ENCODE measurements around the gene TLR1.

TLR1 gene

DNA sequence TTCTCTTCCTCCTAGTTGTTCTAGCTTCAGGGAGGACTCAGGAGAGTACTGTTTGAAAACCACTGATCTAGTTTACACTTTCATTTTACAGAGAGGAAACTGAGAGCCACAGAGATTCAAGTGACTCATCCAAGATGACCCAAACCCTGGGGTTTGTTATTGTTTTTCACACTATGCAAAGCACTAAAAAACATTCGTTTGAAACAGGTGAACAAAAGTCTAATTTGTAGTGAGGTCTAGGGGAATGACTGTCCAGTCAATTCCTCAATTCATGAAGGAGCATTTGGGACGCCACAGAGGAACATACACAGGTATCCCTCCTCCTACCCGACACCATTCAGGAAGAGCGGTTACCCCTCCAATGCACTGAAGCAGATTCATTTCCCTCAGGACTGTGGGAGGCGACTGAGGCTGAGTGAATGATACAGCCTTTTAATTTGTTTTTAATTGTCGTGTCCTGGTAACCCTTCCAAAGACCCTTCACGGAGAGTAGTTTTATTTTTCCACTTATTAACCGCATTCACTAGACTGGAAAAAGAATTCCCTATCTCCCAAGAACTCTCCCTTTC lies 52.1 kb downstream of the TLR1 start:
- no peaks in the 10 kb centered on the region for H3K79me2 ChIP-seq (ENCODE audit: low read length)
- no peaks in the 10 kb centered on the region for H3K9me3 ChIP-seq (replicated peaks; ENCODE audit: insufficient read depth, low read length)
- H3K4me3 ChIP-seq (ENCODE audit: low read length): peak overlapping the region; percentile 28; the same call in 1 of the 2 replicates
- H3K36me3 ChIP-seq (replicated peaks; ENCODE audit: insufficient read depth, low read length): no peaks in the 10 kb centered on the region
- peak overlapping the region; percentile 6; the same call in 1 of the 2 replicates for H2AFZ ChIP-seq (ENCODE audit: low read length)
- peak overlapping the region; percentile 54; the same call in 1 of the 2 replicates for H3K27ac ChIP-seq (ENCODE audit: low read length)
- peak overlapping the region; percentile 4; the same call in 1 of the 2 replicates for H3K9ac ChIP-seq (ENCODE audit: low read length)
- H3F3A ChIP-seq (ENCODE audit: insufficient read depth, low read length): peaks cover 17% of the 10 kb centered on the region
- DNase-seq: peak; percentile 78
- H4K20me1 ChIP-seq (ENCODE audit: insufficient read depth, low read length): no peaks in the 10 kb centered on the region
- H3K4me2 ChIP-seq (ENCODE audit: low read depth, low read length): peak overlapping the region; percentile 67
- TF ChIP-seq, protein P1, sequence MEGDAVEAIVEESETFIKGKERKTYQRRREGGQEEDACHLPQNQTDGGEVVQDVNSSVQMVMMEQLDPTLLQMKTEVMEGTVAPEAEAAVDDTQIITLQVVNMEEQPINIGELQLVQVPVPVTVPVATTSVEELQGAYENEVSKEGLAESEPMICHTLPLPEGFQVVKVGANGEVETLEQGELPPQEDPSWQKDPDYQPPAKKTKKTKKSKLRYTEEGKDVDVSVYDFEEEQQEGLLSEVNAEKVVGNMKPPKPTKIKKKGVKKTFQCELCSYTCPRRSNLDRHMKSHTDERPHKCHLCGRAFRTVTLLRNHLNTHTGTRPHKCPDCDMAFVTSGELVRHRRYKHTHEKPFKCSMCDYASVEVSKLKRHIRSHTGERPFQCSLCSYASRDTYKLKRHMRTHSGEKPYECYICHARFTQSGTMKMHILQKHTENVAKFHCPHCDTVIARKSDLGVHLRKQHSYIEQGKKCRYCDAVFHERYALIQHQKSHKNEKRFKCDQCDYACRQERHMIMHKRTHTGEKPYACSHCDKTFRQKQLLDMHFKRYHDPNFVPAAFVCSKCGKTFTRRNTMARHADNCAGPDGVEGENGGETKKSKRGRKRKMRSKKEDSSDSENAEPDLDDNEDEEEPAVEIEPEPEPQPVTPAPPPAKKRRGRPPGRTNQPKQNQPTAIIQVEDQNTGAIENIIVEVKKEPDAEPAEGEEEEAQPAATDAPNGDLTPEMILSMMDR (IDR thresholded peaks at IDR 0.05; ENCODE audit: low read length): no peak
- no peak for TF ChIP-seq EZH2phosphoT487 (IDR thresholded peaks at IDR 0.05; ENCODE audit: low read length)
- no peak for TF ChIP-seq EZH2 (optimal IDR thresholded peaks at IDR 0.05; ENCODE audit: low read depth, low read length)
- H3K9me2 ChIP-seq (replicated peaks; ENCODE audit: insufficient read depth, low read length): no peaks in the 10 kb centered on the region
- H3K27me3 ChIP-seq (replicated peaks; ENCODE audit: insufficient read depth, low read length): no peaks in the 10 kb centered on the region
- peaks cover 15% of the 10 kb centered on the region for H3K4me1 ChIP-seq (ENCODE audit: low read length)

DNA sequence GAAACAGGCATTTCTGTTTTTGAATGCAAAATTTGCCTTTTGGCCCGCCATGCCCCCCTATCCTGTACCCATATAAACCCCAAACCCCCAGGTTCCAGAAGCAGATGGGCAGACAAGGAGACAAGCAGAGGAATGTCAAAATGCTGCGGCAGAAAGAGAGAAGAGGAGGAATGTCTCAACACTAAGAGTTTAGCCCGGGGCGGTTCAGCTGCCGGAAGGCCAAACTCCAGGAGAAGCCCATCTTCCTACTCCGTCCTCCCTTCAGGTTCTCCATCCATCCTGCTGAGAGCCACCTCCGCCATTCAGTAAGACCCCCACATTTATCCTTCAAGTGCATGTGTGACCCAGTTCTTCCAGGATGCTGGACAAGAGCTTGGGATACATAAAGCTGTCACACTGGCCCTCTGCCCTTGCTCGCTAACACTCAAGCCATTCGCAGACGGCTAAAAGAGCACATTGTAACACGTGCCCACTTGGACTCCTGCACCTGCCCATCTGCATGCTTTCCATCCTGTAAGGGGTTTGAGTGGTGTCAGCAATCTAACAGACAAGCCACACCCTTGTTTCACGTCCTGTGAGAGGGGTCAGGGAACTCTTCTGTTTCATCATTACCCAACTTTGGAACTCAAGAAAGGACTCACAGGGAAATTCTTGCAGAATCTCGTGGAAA lies 53.1 kb downstream of the TLR1 start:
- Histone ChIP-seq H3K4me2 (ENCODE audit: low read depth, low read length) (peak overlapping the region; percentile 67), H3K36me3 (replicated peaks; ENCODE audit: insufficient read depth, low read length) (no peaks in the 10 kb centered on the region), H3K79me2 (ENCODE audit: low read length) (no peaks in the 10 kb centered on the region), H3K4me1 (ENCODE audit: low read length) (peaks cover 15% of the 10 kb centered on the region), H3K27ac (ENCODE audit: low read length) (peak overlapping the region; percentile 54; the same call in 1 of the 2 replicates), H3F3A (ENCODE audit: insufficient read depth, low read length) (peaks cover 17% of the 10 kb centered on the region), H4K20me1 (ENCODE audit: insufficient read depth, low read length) (no peaks in the 10 kb centered on the region), H3K4me3 (ENCODE audit: low read length) (peak overlapping the region; percentile 28; the same call in 1 of the 2 replicates), H3K9me3 (replicated peaks; ENCODE audit: insufficient read depth, low read length) (no peaks in the 10 kb centered on the region), H3K27me3 (replicated peaks; ENCODE audit: insufficient read depth, low read length) (no peaks in the 10 kb centered on the region), H3K9me2 (replicated peaks; ENCODE audit: insufficient read depth, low read length) (no peaks in the 10 kb centered on the region), H2AFZ (ENCODE audit: low read length) (peak overlapping the region; percentile 6; the same call in 1 of the 2 replicates), H3K9ac (ENCODE audit: low read length) (0 out of 2 replicates have a peak overlapping the region, but pooled peaks have one; percentile 4)
- DNase-seq: peak; percentile 62
- TF ChIP-seq, protein P1 (IDR thresholded peaks at IDR 0.05; ENCODE audit: low read length): no peak
- TF ChIP-seq EZH2phosphoT487 (IDR thresholded peaks at IDR 0.05; ENCODE audit: low read length) (no peak), EZH2 (optimal IDR thresholded peaks at IDR 0.05; ENCODE audit: low read depth, low read length) (no peak)

GRCh38 chr4:38749336-38749735 lies 55.3 kb downstream of the TLR1 start:
- Histone ChIP-seq H3K27me3 (replicated peaks; ENCODE audit: insufficient read depth, low read length) (no peaks in the 10 kb centered on the region), H3K4me2 (ENCODE audit: low read depth, low read length) (no peak overlapping the region), H3K27ac (ENCODE audit: low read length) (no peak overlapping the region), H3K79me2 (ENCODE audit: low read length) (no peaks in the 10 kb centered on the region), H3K36me3 (replicated peaks; ENCODE audit: insufficient read depth, low read length) (no peaks in the 10 kb centered on the region), H3K4me1 (ENCODE audit: low read length) (peaks cover 15% of the 10 kb centered on the region), H2AFZ (ENCODE audit: low read length) (no peak overlapping the region), H3F3A (ENCODE audit: insufficient read depth, low read length) (peaks cover 17% of the 10 kb centered on the region), H3K9ac (ENCODE audit: low read length) (no peak overlapping the region), H3K9me3 (replicated peaks; ENCODE audit: insufficient read depth, low read length) (no peaks in the 10 kb centered on the region), H4K20me1 (ENCODE audit: insufficient read depth, low read length) (no peaks in the 10 kb centered on the region), H3K4me3 (ENCODE audit: low read length) (no peak overlapping the region), H3K9me2 (replicated peaks; ENCODE audit: insufficient read depth, low read length) (no peaks in the 10 kb centered on the region)
- TF ChIP-seq, protein P1 (IDR thresholded peaks at IDR 0.05; ENCODE audit: low read length): no peak
- TF ChIP-seq EZH2phosphoT487 (IDR thresholded peaks at IDR 0.05; ENCODE audit: low read length) (no peak), EZH2 (optimal IDR thresholded peaks at IDR 0.05; ENCODE audit: low read depth, low read length) (no peak)
- DNase-seq: no peak
